ENCODE measurements around the gene RANBP10.

DNA sequence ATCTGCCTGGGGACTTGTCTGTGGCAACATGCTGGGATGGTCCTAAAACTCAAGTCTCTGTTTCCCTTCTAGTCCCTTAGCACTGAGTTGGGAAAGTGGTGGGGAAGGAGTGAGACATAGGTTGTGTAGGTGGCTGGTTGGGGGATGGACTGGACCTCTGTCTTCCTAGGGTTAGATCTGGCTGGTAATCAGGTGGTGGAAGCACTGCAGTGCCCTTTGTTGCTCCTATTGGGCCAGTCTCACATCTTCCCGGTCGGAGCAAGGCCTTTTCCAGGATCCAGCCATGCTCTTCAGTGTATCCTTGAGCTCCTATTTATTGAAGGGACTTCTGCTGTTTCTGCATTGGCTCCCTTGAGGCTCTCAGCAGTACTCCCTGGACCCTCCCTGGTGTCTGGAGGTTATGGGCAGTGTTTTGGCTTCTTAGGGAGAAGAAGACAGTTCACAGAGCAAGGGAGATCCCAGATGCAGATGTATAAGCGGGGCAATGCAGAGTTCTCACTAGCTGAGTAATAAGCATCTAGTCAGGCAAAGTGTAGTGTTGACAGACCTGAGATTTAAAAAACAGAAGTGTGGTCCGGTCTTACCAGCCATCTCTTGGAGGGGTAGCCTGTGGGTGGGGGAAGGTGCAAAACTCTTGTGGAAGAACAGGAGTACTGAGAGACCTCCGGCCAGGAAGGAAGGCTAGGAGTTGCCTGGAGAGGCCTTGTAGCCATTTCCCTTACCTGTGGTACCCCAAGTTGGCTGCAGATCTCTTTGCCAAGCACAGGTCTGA lies 39.1 kb upstream of the RANBP10 start:
- TF ChIP-seq CTCF (conservative IDR thresholded peaks at IDR 0.05; ENCODE audit: low read length), result no peak
- no peak for TF ChIP-seq EZH2phosphoT487 (IDR thresholded peaks at IDR 0.05; ENCODE audit: borderline replicate concordance)

All from Loucy (cell line).